Measurements from ENCODE around the gene BACE2.
"Not testable (repeated sequence)": the region's sequence is repeated elsewhere in the genome, so short reads cannot be mapped to it uniquely, and the experiment has no call there.

The BACE2 gene

GRCh38 chr21:41277846-41278245 is 109.9 kb downstream of the BACE2 start:
- no peak for DNase-seq (ENCODE audit: low spot score)

DNA sequence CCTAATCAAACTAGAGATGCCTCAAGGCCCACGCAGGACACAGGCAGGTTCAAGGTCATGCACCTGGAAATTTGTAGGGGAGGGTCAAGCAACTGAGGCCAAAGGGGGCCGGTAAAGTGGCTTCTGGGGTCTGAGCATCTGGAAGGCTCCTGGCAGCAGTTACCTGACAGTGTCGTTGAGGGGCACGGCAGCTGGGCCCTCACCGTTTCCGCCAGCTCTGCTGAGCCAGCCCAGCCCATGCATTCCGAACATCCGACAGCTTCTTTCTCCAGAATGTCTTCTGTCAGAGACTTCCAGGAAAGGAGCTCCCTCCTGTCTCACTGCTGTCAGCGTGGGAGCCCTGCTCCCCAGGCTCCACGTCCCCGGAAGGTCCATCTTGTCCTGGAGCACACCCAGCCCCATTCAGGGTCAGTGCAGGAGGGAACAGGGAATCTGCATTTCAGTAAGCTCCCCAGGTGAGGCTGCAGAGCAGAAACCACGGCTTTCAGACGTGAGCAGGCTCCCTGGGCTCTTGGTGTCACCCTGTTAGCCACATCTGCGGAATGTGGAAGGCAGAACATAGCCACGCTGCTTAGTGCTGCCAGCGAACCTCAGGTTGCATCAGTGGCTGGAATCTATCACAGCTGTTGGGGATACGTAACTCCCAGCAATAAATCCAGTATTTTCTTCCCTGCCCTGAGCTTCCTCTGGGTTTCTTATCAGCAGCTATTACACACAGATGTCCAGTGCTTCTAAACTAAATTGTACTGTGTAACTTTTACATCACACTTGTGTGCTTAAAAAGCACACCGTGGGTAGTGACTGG is 112.4 kb downstream of the BACE2 start:
- DNase-seq (ENCODE audit: low spot score): peak; percentile 73

DNA sequence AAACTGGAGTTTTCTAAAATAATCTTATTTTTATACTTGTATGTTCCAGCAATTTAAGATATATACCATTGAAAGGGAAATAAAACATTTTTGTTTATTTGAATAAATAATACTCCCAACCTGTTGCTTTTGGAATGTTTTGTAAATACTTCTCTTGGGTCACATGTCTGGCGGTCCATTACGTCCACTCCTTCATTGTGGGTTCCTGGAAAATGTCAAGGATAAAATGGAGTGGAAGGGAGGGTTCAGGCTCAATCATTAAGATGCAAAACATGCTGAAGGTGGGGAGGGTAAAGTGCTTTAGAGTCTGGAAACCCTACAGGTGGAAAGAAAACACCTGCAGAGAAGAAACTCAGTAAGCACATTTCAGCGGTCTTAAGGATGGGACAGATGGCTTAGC is 114.5 kb downstream of the BACE2 start:
- DNase-seq (ENCODE audit: low spot score): no peak

- DNase-seq (ENCODE audit: low spot score): peak; percentile 89
These were observed 115.4 kb downstream of the BACE2 start for GRCh38 chr21:41283211-41283818.

- DNase-seq (ENCODE audit: low spot score): no peak
These were observed 121.5 kb downstream of the BACE2 start for GRCh38 chr21:41289431-41289830.

GRCh38 chr21:41290106-41290799 is 122.3 kb downstream of the BACE2 start:
- no peak for DNase-seq (ENCODE audit: low spot score)

DNA sequence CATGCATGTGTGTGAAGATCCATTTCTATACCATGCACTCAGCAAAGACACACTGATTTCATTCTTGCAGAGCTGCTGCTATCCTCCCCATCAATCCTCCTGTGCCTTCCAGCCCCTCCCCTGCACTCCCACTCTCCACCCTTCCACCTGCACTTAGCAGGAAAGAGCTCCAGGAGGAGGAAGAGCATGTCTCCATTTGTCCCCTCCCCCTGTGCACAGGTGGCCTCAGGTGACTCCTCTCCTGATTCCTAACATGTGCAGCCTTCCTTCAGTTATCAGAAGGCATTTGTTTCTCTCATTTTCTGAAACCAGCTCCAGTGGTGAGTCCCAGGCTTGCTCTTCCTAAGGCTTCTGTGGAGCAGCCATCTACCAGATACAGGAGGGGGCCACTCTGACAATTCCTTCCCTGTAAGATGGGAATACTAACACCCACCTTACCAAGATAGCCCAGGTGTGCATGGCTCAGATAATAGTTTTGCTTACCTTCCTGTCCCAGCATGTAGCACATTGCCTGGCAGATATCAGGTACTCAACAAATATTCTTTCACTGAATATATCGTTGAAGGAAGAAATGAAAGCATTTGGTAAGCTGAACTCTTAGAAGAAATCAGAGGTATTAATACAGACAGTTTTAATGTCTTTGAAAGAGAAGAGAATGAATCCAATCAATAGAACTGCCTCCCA is 126.7 kb downstream of the BACE2 start:
- DNase-seq (ENCODE audit: low spot score): no peak

DNA sequence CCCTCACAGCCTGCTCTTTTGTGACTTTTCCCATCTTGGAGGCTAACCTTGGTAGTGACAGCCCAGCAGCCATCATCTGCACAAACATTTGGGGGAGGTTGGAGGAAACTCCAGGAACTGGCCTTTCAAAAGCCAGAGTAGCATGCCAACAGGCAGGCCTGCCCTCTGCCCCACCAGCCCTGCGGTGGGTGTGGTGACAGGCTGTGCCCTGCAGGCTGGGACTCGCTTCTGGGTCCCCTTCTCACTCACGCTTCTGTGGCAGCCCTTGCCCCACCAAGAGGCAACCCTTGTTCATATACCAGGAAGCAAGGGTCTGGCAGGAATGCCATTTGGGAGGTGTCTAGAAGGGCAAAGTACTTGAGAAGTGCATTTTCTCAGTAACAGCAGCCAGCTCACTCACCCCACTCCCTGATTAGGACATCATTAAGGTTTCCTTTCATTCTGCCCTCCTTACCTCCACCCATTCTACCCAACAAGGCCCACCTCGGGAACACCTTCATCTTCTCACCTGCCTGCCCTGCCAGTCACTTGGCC is 127.8 kb downstream of the BACE2 start:
- no peak for DNase-seq (ENCODE audit: low spot score)

DNA sequence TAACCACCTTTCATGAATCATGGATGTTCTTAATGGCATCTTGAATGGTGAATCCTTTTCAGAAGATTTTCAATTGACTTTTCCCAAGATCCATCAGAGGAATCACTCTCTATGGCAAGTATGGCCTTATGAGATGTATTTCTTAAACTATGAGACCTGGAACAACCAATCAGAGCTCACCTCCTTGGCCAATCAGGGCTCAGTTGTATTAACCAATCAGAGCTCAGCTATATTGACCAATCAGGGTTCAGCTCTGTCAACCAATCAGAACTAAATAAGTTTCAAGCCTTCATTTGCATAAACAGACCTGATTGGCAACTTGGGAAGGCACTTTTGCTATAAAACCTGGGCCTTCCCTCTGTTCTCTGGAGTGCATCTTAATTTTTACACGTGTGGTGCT is 135.0 kb downstream of the BACE2 start:
- no peak for DNase-seq (ENCODE audit: low spot score)

GRCh38 chr21:41304068-41304720 is 136.2 kb downstream of the BACE2 start:
- DNase-seq (ENCODE audit: low spot score): no peak

GRCh38 chr21:41307219-41307618 is 139.3 kb downstream of the BACE2 start:
- DNase-seq (ENCODE audit: low spot score): no peak

DNA sequence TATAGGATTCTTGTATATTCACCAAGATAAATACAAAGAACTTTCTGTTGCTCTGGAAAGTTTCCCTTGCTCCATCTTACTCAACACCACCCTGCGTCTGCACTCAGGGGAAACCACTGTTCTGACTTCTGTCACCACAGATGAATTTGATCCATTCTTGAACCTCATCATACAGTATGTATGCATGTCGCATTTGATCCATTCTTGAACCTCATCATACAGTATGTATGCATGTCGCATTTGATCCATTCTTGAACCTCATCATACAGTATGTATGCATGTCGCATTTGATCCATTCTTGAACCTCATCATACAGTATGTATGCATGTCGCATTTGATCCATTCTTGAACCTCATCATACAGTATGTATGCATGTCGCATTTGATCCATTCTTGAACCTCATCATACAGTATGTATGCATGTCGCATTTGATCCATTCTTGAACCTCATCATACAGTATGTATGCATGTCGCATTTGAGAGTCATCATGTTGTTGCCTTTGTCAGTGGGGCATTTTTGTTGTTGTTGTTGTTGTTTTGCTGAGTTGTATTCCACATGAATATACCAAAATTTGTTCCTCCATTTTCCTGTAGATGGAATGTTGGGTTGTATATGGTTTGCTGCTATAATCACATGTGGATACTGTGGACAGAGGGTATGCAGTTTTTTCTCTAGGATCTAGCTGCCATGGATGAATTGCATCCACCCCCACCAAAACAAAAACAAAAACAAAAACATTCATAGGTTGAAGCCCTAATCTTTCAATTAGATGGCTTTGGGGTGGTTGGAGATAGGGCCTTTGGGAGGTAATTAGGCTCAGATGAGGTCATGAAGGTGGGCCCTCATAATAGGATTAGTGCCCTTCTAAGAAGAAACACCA is 145.6 kb downstream of the BACE2 start:
- DNase-seq (ENCODE audit: low spot score): not testable (repeated sequence)

GRCh38 chr21:41315726-41316125 is 147.8 kb downstream of the BACE2 start:
- no peak for DNase-seq (ENCODE audit: low spot score)

DNA sequence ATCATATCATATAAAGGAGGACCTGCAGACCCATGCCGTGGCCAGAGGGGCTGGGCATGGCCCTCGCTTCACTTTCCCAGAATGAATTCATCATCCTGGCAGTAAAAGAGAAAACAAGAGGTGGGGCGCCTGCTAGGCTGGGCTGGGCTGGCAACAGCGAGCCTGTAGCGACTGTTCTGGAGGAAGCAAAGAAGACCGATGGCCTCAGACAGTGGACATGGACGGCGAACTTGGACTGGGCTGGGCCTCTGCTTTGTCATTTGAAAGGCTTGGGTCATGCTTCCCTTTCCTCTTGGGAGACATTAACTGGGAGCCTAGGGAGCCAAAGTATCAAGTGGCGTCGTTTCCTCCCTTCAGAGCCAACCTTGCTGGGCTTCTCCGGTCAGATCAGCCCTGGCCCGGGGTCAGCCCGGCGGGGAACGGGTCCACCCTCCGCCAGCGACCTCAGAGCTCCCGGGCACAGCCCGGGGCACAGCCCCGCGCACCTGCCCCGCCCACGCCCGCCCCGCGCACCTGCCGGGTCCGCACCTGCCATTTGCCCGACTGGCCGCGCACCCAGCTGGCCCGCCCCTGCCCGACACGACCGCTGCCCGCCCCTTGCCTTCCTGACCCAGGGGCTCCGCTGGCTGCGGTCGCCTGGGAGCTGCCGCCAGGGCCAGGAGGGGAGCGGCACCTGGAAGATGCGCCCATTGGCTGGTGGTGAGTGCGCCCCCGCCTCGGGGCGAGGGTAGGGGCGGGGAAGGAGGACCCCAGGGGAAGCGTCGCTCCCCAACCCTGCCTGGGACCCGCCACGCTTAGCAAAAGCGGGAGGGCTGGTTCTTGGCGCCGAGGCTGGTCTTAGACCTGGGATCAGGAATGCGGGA is 148.5 kb downstream of the BACE2 start, which contains the start of gene FAM3B:
FAM3B (plus strand) TSS at position 602 of the 863 bp plus-strand sequence; CDS start at position 681, 79 bp downstream.
- DNase-seq (ENCODE audit: low spot score): no peak

- DNase-seq (ENCODE audit: low spot score): no peak
These were observed 149.1 kb downstream of the BACE2 start for GRCh38 chr21:41317063-41317392.

DNA sequence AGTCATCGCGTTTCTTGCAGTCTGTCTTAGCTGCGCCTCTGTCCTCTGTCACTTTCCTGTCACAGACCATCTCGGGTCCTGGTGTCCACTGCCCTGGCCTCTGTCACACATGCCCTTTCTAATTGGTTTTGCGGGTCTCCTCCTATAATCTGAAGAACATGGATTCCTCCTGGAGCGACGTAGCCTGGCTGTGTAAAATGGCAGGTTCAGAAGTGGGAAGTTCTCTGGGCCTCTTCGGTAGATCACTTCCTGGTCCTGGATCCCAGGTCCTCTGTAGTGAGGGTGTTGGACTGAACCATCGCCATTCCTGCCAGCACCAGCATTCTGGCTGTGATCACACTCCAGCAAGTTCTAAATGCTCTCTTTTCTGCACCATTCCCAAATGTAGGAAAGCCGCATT is 149.5 kb downstream of the BACE2 start:
- no peak for DNase-seq (ENCODE audit: low spot score)

DNA sequence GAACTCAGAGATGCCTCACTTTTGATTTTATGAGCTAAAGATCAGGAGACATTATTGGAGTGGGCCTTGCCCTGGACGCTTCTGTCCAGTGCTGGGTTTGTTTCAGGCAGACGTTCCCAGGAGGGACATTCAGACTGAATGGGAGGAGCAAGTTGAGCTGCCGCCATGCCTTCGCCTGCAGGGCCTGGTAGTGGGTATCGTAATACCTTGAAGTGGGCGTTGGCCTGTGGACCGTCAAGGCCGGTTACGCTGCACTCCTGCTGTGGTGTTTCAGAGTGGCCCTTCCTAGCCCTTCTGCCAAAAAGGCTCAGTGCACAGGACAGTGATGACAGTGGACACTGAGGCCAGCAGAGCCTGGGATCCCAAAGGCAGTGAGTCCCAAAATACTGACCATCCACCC is 150.3 kb downstream of the BACE2 start:
- no peak for DNase-seq (ENCODE audit: low spot score)

DNA sequence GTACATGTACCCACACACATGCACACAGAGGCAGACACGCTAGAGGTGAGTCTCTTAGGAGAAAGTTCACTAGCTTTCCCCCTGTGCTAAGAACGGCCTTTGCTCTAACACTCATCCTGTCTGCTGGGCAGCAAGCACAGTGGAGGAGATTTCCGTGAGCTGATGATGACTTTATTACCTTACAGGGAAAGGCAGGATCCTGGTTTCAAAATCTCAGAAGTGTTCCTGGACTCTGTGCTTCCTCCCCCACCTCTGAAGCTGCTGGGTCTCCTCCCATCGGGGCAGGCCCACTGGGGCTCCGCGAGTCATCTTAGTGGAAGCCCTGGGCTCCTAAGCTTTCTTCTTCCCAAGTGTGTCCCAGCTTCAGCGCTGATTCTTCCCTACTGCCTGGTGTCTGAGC is 151.3 kb downstream of the BACE2 start:
- no peak for DNase-seq (ENCODE audit: low spot score)

GRCh38 chr21:41321211-41321907 is 153.4 kb downstream of the BACE2 start:
- no peak for DNase-seq (ENCODE audit: low spot score)

All from AG08395 (cell line).